ENCODE measurements around the gene SEPTIN10. TPM values are rescaled to one million over a fixed set of nuclear protein-coding genes. Genes with fewer than 3 reads are reported as not detected.

Gene SEPTIN10
- total RNA-seq, 1 donor from 2014 or later = 107 TPM

DNA sequence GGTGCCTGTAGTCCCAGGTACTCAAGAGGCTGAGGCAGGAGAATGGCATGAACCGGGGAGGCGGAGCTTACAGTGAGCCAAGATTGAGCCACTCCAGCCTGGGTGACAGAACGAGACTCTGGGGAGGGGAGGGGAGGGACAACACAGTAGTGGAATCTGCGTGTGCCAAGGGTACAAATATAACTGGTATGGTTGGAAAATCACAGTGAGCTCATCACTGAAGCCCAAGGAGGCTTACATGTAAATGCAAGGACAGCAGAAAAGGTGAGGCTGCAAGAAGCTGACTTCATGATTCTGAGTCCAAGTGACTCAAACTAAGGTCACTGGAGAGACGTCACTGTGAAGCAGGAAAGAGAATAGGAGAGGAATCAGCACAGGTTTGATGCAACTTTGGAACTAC lies 9.2 kb downstream of the SEPTIN10 start:
- Histone ChIP-seq H3K36me3 (no peaks in the 10 kb centered on the region), H3K9me3 (no peaks in the 10 kb centered on the region), H3K27me3 (no peaks in the 10 kb centered on the region), H3K4me1 (peaks cover 49% of the 10 kb centered on the region), H3K27ac (no peak overlapping the region), H3K4me3 (no peak overlapping the region)
- TF ChIP-seq POLR2AphosphoS5 (IDR thresholded peaks at IDR 0.05; ENCODE audit: insufficient read depth in 1 of 2, low read depth in 1 of 2) (peak in 1 of 2 donors; percentile 44), POLR2A (IDR thresholded peaks at IDR 0.05) (no peak)
- intact Hi-C loops (cut with DNase I) = no loop called here
- no peak for DNase-seq (ENCODE audit: extremely low spot score in 2 of 2)

- no peak overlapping the region for H3K4me3 ChIP-seq
- no peak overlapping the region for H3K27ac ChIP-seq
- no peak for DNase-seq (ENCODE audit: extremely low spot score in 2 of 2)
- no peaks in the 10 kb centered on the region for H3K36me3 ChIP-seq
- no peaks in the 10 kb centered on the region for H3K9me3 ChIP-seq
- H3K4me1 ChIP-seq = peaks cover 34% of the 10 kb centered on the region
- TF ChIP-seq CTCF (IDR thresholded peaks at IDR 0.05) = no peak
- no peak for TF ChIP-seq POLR2A (IDR thresholded peaks at IDR 0.05)
- TF ChIP-seq POLR2AphosphoS5 (IDR thresholded peaks at IDR 0.05; ENCODE audit: insufficient read depth in 1 of 2, low read depth in 1 of 2) = no peak
- intact Hi-C loops (cut with DNase I) = no loop called here
- no peaks in the 10 kb centered on the region for H3K27me3 ChIP-seq
These were observed 11.1 kb downstream of the SEPTIN10 start for GRCh38 chr2:109602617-109603188.

DNA sequence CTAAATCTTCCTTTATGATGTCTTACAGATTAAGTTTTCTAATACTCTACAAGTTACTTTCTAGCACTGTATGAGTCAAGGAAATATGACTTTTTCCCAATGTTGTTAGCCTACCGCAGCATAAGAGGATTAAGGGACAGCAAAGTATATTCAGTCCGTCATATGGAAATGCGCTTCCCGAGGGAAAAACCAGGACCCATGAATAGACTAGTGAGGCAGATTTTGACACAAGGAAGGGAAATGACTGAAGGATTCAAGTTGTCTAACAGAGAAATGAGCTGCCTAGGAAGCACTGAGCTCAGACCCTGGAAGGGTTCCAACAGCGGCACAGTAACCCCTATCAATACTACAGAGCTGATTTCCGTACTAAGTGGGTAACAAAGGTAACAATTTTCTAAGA lies 12.0 kb downstream of the SEPTIN10 start:
- Histone ChIP-seq H3K36me3 (no peaks in the 10 kb centered on the region), H3K9me3 (no peaks in the 10 kb centered on the region), H3K27me3 (no peaks in the 10 kb centered on the region), H3K4me1 (peaks cover 34% of the 10 kb centered on the region), H3K27ac (no peak overlapping the region), H3K4me3 (no peak overlapping the region)
- DNase-seq (ENCODE audit: extremely low spot score in 2 of 2) = no peak
- no peak for TF ChIP-seq POLR2AphosphoS5 (IDR thresholded peaks at IDR 0.05; ENCODE audit: insufficient read depth in 1 of 2, low read depth in 1 of 2)
- TF ChIP-seq POLR2A (IDR thresholded peaks at IDR 0.05) = no peak
- TF ChIP-seq CTCF (IDR thresholded peaks at IDR 0.05) = no peak
- intact Hi-C loops (cut with DNase I) = no loop called here

- peaks cover 24% of the 10 kb centered on the region for H3K4me1 ChIP-seq
- H3K4me3 ChIP-seq = no peak overlapping the region
- no peak for TF ChIP-seq POLR2A (IDR thresholded peaks at IDR 0.05)
- TF ChIP-seq CTCF (IDR thresholded peaks at IDR 0.05) = no peak
- TF ChIP-seq POLR2AphosphoS5 (IDR thresholded peaks at IDR 0.05; ENCODE audit: insufficient read depth in 1 of 2, low read depth in 1 of 2) = no peak
These were observed 16.5 kb downstream of the SEPTIN10 start for GRCh38 chr2:109597283-109597682.

DNA sequence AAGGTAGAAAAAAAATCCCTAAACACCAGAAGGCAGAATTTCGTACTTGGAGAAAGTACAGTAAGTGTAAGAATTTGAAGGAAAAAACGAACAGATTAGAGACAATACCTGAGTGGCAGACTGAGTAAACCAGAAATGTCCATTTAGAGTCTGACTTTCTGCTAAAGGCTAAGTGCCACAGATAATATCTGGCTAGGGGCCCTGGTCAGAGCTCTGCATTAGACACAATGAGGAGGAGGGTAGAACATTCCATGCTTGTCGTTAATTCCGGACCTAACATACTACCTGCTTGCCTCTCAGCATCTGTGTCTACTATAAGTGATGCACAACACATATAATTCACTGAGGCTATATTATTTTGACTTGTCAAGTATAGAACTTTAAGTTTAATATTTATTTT lies 18.1 kb downstream of the SEPTIN10 start:
- Histone ChIP-seq H3K4me3 (no peak overlapping the region), H3K36me3 (no peaks in the 10 kb centered on the region), H3K9me3 (no peaks in the 10 kb centered on the region), H3K4me1 (peaks cover 14% of the 10 kb centered on the region), H3K27ac (no peak overlapping the region), H3K27me3 (no peaks in the 10 kb centered on the region)
- no peak for TF ChIP-seq POLR2AphosphoS5 (IDR thresholded peaks at IDR 0.05; ENCODE audit: insufficient read depth in 1 of 2, low read depth in 1 of 2)
- TF ChIP-seq POLR2A (IDR thresholded peaks at IDR 0.05) = no peak
- no peak for TF ChIP-seq CTCF (IDR thresholded peaks at IDR 0.05)
- intact Hi-C loops (cut with DNase I) = no loop called here
- no peak for DNase-seq (ENCODE audit: extremely low spot score in 2 of 2)

More at GRCh38 chr2:109597283-109597682, 16.5 kb downstream of the SEPTIN10 start:
- no peaks in the 10 kb centered on the region for H3K27me3 ChIP-seq
- no peaks in the 10 kb centered on the region for H3K36me3 ChIP-seq
- H3K27ac ChIP-seq = no peak overlapping the region
- intact Hi-C loops (cut with DNase I) = no loop called here
- no peaks in the 10 kb centered on the region for H3K9me3 ChIP-seq
- DNase-seq (ENCODE audit: extremely low spot score in 2 of 2) = no peak

Measured in vagina (tissue), 2 donors.